HepG2 (cell line): ENCODE measurements around the gene TRIM10. TPM values are rescaled to one million over a fixed set of nuclear protein-coding genes. Genes with fewer than 3 reads are reported as not detected.

Experiments
- ARID2 ChIP-seq: sonication (generic); formaldehyde crosslinking; IDR thresholded peaks from 2 replicates; pipeline ENCODE4 v1.8.1; 2022; ENCODE audit warnings: mild to moderate bottlenecking, missing genetic modification reagents, borderline replicate concordance
- ATAD3A ChIP-seq: sonication (generic); formaldehyde crosslinking; IDR thresholded peaks from 2 replicates; pipeline ENCODE4 v1.4.0; 2020; ENCODE audit warnings: missing genetic modification reagents
- BRD4 ChIP-seq: sonication (generic); formaldehyde crosslinking; IDR thresholded peaks from 2 replicates; pipeline ENCODE4 v1.4.0; 2020; ENCODE audit warnings: missing genetic modification reagents
- FOXA1 ChIP-seq, 2 experiments: fragments of 450-650 bp in 1 of 2; sonication (generic) in 1 of 2; formaldehyde crosslinking in 1 of 2; IDR thresholded peaks; 2 replicates each; pipeline versions ENCODE4 v1.4.0 to v1.6.1; 2016 to 2020; ENCODE audit warnings: missing genetic modification reagents in 1 of 2
- IRX3 ChIP-seq: sonication (generic); formaldehyde crosslinking; IDR thresholded peaks from 2 replicates; pipeline ENCODE4 v1.8.1; 2023; ENCODE audit warnings: mild to moderate bottlenecking, low read depth, missing genetic modification reagents, borderline replicate concordance
- KDM4B ChIP-seq: sonication (generic); formaldehyde crosslinking; IDR thresholded peaks from 2 replicates; pipeline ENCODE4 v1.4.0; 2020; ENCODE audit warnings: missing genetic modification reagents
- MTA3 ChIP-seq: sonication (generic); formaldehyde crosslinking; IDR thresholded peaks from 2 replicates; pipeline ENCODE4 v1.4.0; 2020; ENCODE audit warnings: missing genetic modification reagents
- NR2F1 ChIP-seq, 2 experiments: fragments of 450-650 bp in 1 of 2; formaldehyde crosslinking in 1 of 2; IDR thresholded peaks; 2 replicates each; pipeline versions ENCODE4 v1.5.0 to v1.6.1; 2016 to 2020; ENCODE audit warnings: mild to moderate bottlenecking in 1 of 2, missing compliant biosample characterization in 1 of 2, missing genetic modification reagents in 1 of 2, moderate library complexity in 1 of 2
- PHF5A ChIP-seq: IDR thresholded peaks from one replicate; pipeline ENCODE4 v1.6.1; 2018; ENCODE audit warnings: low read depth, missing genetic modification reagents; ENCODE audit not compliant: unreplicated experiment
- PHF8 ChIP-seq: sonication (generic); formaldehyde crosslinking; IDR thresholded peaks from 2 replicates; pipeline ENCODE4 v1.5.0; 2020; ENCODE audit warnings: missing genetic modification reagents
- RFX3 ChIP-seq: IDR thresholded peaks from 2 replicates; pipeline ENCODE4 v1.6.1; 2016; ENCODE audit warnings: missing biosample characterization, missing genetic modification reagents
- SALL2 ChIP-seq: sonication (generic); formaldehyde crosslinking; IDR thresholded peaks from 2 replicates; pipeline ENCODE4 v1.8.1; 2023; ENCODE audit warnings: mild to moderate bottlenecking, missing genetic modification reagents, inconsistent platforms
- TGIF2 ChIP-seq: IDR thresholded peaks from 2 replicates; pipeline ENCODE4 v1.6.1; 2016; ENCODE audit warnings: control low read depth, missing compliant biosample characterization
- TOE1 ChIP-seq: sonication (generic); formaldehyde crosslinking; IDR thresholded peaks from 2 replicates; pipeline ENCODE4 v1.4.0; 2020; ENCODE audit warnings: mild to moderate bottlenecking, missing genetic modification reagents
- XRCC5 ChIP-seq: fragments of 200-400 bp; formaldehyde crosslinking; optimal IDR thresholded peaks from 2 replicates; pipeline ENCODE3; 2017; ENCODE audit warnings: mild to moderate bottlenecking, low read length
- ZNF143 ChIP-seq: sonication (generic); formaldehyde crosslinking; IDR thresholded peaks from 2 replicates; pipeline ENCODE4 v1.4.0; 2020; ENCODE audit warnings: missing genetic modification reagents
- ZNF17 ChIP-seq: sonication (generic); formaldehyde crosslinking; IDR thresholded peaks from 2 replicates; pipeline ENCODE4 v1.5.0; 2020; ENCODE audit warnings: mild to moderate bottlenecking, missing genetic modification reagents
- ZNF253 ChIP-seq: sonication (generic); formaldehyde crosslinking; IDR thresholded peaks from 2 replicates; pipeline ENCODE4 v1.8.0; 2022; ENCODE audit warnings: mild to moderate bottlenecking, missing genetic modification reagents, borderline replicate concordance
- ZNF562 ChIP-seq: sonication (generic); formaldehyde crosslinking; IDR thresholded peaks from 2 replicates; pipeline ENCODE4 v1.8.0; 2022; ENCODE audit warnings: missing genetic modification reagents, borderline replicate concordance
- ZNF879 ChIP-seq: sonication (generic); formaldehyde crosslinking; IDR thresholded peaks from 2 replicates; pipeline ENCODE4 v1.8.1; 2023; ENCODE audit warnings: missing genetic modification reagents
- ZNF891 ChIP-seq: sonication (generic); formaldehyde crosslinking; IDR thresholded peaks from 2 replicates; pipeline ENCODE4 v1.5.0; 2020; ENCODE audit warnings: mild to moderate bottlenecking, missing genetic modification reagents
- ZZZ3 ChIP-seq: sonication (generic); formaldehyde crosslinking; IDR thresholded peaks from 2 replicates; pipeline ENCODE4 v1.4.0; 2020; ENCODE audit warnings: missing genetic modification reagents, mild to moderate bottlenecking, borderline replicate concordance
- polyA plus RNA-seq, 8 experiments: library from polyadenylated mRNA; depleted of rRNA in 3 of 8; stranded (reverse) in 7 of 8; unstranded in 1 of 8; fragments of >200 nt; fragmentation: Illumina TruSeq in 4 of 8; extraction: Trizol in 4 of 8; gene quantifications; 2 replicates each; pipeline versions ENCODE4 v1.2.1 to v1.2.3, GENCODE V29; 2011 to 2016; ENCODE audit warnings: low read depth in 4 of 8, missing spikeins in 1 of 8, mixed read lengths in 1 of 8; ENCODE audit not compliant: insufficient read depth in 1 of 8
- total RNA-seq, 5 experiments: library from RNA; depleted of rRNA; stranded (reverse); fragments of >200 nt; fragmentation: Illumina TruSeq; extraction: Trizol; gene quantifications; 2 replicates each; pipeline ENCODE4 v1.2.3, GENCODE V29; 2016; ENCODE audit warnings: low read depth in 1 of 5
- TF ChIP-seq, protein P1 (sequence below): sonication (generic); formaldehyde crosslinking; conservative IDR thresholded peaks from 2 replicates; pipeline ENCODE4 v1.4.0; 2020; ENCODE audit warnings: missing genetic modification reagents
- TF ChIP-seq, protein P2 (sequence below): IDR thresholded peaks from 2 replicates; pipeline ENCODE4 v1.6.1; 2016
- TF ChIP-seq, protein P3 (sequence below), 2 experiments: sonication (generic) in 1 of 2; formaldehyde crosslinking in 1 of 2; IDR thresholded peaks; 2 replicates each; pipeline versions ENCODE4 v1.4.0 to v1.6.1; 2018 to 2020; ENCODE audit warnings: missing genetic modification reagents in 2 of 2, borderline replicate concordance in 1 of 2, low read depth in 1 of 2, mild to moderate bottlenecking in 1 of 2, missing biosample characterization in 1 of 2

TRIM10 gene
- total and polyA plus RNA-seq, 2 of the 13 experiments (the other 11 are each of a cell fraction or from before 2014, with no cell fraction given) = 4.1 to 6.8 TPM

DNA sequence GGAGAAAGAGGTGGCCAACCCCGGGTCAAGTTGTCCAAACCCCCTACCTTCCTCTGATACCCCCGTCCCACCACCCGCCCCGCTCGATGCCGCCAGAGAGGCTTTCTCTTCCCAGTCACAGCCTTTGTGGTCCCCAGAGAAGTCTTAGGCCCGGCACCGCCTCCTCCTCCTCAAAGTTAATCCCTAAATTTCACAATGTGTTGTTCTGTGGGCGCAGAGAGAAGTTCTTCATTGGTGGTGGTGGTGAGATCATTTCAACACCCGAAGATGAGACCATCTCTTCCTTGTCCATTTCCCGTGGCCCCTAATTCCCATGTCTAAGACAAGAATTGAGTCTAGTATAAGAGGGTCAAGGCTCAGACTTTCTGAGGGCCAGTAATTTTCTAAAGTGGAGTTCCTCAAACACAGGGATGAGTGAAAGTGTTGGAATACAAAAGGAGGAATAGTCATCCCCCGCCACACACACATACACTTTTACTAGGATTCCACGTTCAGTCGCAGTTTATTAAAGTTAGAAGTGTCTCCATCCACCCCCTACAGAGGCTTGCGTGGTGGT lies 58.5 kb downstream of the TRIM10 start (continued):
- TF ChIP-seq ZNF891 (0 out of 2 replicates have a peak, but pooled peaks have one; percentile 6), XRCC5 (no peak), TGIF2 (CRISPR knock-in tag) (peak; percentile 12; the same call in 1 of the 2 replicates), PHF8 (CRISPR knock-in tag) (no peak), ATAD3A (CRISPR knock-in tag) (no peak), KDM4B (CRISPR knock-in tag) (no peak), ZNF562 (CRISPR knock-in tag) (no peak), RFX3 (CRISPR knock-in tag) (no peak), ZNF17 (CRISPR knock-in tag) (no peak), IRX3 (CRISPR knock-in tag) (no peak), MTA3 (CRISPR knock-in tag) (no peak), NR2F1 (CRISPR knock-in tag; IDR thresholded peaks at IDR 0.05) (no peak), FOXA1 (IDR thresholded peaks at IDR 0.05) (no peak), FOXA1 (CRISPR knock-in tag; IDR thresholded peaks at IDR 0.05) (no peak), ARID2 (CRISPR knock-in tag) (0 out of 2 replicates have a peak, but pooled peaks have one; percentile 17), SALL2 (CRISPR knock-in tag) (no peak), TOE1 (CRISPR knock-in tag) (no peak), ZNF879 (CRISPR knock-in tag) (no peak; the same call in 1 of the 2 replicates), ZNF143 (CRISPR knock-in tag) (no peak), ZNF253 (CRISPR knock-in tag) (no peak), PHF5A (CRISPR knock-in tag) (no peak), ZZZ3 (CRISPR knock-in tag) (no peak), BRD4 (no peak)
- TF ChIP-seq, protein P1, sequence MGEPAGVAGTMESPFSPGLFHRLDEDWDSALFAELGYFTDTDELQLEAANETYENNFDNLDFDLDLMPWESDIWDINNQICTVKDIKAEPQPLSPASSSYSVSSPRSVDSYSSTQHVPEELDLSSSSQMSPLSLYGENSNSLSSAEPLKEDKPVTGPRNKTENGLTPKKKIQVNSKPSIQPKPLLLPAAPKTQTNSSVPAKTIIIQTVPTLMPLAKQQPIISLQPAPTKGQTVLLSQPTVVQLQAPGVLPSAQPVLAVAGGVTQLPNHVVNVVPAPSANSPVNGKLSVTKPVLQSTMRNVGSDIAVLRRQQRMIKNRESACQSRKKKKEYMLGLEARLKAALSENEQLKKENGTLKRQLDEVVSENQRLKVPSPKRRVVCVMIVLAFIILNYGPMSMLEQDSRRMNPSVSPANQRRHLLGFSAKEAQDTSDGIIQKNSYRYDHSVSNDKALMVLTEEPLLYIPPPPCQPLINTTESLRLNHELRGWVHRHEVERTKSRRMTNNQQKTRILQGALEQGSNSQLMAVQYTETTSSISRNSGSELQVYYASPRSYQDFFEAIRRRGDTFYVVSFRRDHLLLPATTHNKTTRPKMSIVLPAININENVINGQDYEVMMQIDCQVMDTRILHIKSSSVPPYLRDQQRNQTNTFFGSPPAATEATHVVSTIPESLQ (CRISPR knock-in tag) = no peak
- TF ChIP-seq, protein P2, sequence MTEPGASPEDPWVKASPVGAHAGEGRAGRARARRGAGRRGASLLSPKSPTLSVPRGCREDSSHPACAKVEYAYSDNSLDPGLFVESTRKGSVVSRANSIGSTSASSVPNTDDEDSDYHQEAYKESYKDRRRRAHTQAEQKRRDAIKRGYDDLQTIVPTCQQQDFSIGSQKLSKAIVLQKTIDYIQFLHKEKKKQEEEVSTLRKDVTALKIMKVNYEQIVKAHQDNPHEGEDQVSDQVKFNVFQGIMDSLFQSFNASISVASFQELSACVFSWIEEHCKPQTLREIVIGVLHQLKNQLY (CRISPR knock-in tag) = no peak
- TF ChIP-seq, protein P3, sequence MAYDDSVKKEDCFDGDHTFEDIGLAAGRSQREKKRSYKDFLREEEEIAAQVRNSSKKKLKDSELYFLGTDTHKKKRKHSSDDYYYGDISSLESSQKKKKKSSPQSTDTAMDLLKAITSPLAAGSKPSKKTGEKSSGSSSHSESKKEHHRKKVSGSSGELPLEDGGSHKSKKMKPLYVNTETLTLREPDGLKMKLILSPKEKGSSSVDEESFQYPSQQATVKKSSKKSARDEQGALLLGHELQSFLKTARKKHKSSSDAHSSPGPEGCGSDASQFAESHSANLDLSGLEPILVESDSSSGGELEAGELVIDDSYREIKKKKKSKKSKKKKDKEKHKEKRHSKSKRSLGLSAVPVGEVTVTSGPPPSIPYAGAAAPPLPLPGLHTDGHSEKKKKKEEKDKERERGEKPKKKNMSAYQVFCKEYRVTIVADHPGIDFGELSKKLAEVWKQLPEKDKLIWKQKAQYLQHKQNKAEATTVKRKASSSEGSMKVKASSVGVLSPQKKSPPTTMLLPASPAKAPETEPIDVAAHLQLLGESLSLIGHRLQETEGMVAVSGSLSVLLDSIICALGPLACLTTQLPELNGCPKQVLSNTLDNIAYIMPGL (CRISPR knock-in tag; IDR thresholded peaks at IDR 0.05; ENCODE audit: borderline replicate concordance in 1 of 2, low read depth in 1 of 2) = no peak
